Measurements from ENCODE around the gene NOS2. TPM values are rescaled to one million over a fixed set of nuclear protein-coding genes. Genes with fewer than 3 reads are reported as not detected.
"Not testable (repeated sequence)": the region's sequence is repeated elsewhere in the genome, so short reads cannot be mapped to it uniquely, and the experiment has no call there.

The NOS2 gene
- total RNA-seq, 2 donors from 2014 or later: 29.7 to 34.5 TPM

DNA sequence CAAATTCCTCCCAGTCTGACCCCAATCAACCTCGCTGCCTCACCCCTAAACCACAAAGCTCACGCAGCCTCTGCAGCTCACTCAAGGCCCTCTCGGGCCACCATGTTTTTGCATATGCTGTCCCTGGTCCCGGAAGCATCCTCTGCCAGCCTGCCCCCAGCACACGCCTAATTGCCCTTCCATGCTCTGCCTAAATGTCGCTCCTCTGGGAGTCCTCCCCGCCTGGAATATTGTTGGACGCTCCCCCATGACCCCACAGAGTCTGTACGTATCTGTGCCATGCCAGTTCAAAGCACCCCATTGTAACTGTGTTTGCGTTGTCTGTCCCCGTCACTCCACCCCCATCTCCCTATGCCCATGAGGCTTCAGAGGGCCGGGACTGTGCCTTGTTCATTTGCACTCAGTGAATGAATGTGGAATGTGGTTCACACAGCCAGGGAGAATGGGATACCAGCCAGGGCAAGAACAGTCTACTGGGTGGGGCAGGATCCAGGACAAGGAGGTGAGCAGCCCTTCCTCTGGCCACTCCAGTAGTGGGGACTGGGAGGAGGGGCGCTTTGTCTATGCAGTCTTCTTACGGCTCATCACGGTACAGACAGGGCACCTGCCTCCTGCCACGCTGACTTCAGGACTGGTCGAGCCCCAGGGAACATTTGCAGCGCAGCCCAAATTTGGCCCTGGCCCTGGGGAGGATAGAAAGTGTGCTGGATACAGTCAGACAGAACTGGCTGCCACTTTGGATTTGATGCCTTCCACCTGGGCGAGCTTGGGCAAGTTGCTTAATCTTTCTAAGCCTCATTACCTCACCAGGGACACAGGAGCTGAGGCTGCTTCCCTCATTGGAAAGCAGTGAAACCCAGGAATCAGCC lies 48.5 kb downstream of the NOS2 start:
- no peak for DNase-seq
- Histone ChIP-seq H3K4me3 (no peak overlapping the region), H3K4me1 (no peaks in the 10 kb centered on the region), H3K9ac (ENCODE audit: low read depth in 2 of 2, low read length in 2 of 2) (no peak overlapping the region), H3K27me3 (no peaks in the 10 kb centered on the region), H3K9me3 (no peaks in the 10 kb centered on the region), H3K36me3 (no peaks in the 10 kb centered on the region), H3K27ac (no peak overlapping the region)
- intact Hi-C loops (cut with DNase I): no loop called here
- TF ChIP-seq, protein P1, sequence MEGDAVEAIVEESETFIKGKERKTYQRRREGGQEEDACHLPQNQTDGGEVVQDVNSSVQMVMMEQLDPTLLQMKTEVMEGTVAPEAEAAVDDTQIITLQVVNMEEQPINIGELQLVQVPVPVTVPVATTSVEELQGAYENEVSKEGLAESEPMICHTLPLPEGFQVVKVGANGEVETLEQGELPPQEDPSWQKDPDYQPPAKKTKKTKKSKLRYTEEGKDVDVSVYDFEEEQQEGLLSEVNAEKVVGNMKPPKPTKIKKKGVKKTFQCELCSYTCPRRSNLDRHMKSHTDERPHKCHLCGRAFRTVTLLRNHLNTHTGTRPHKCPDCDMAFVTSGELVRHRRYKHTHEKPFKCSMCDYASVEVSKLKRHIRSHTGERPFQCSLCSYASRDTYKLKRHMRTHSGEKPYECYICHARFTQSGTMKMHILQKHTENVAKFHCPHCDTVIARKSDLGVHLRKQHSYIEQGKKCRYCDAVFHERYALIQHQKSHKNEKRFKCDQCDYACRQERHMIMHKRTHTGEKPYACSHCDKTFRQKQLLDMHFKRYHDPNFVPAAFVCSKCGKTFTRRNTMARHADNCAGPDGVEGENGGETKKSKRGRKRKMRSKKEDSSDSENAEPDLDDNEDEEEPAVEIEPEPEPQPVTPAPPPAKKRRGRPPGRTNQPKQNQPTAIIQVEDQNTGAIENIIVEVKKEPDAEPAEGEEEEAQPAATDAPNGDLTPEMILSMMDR (IDR thresholded peaks at IDR 0.05): no peak

DNA sequence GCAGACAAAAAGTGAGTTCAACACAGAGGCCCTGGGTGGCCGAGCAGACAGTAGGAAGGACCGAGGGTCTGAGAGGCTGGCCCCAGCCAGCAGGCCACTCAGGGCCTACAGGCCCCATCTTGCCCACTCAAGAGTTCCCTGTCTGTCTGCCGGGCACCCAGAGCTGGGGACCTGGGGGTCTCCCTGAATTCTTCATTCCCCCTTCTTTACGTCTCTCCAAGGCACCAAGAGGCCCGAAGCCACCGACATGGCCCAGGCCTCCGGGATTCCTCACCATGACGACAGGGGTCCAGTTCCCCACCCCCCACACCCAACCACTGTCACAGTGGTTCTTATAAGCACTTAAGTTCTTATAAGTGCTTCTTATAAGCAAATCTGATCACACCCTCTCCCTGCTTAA lies 49.2 kb downstream of the NOS2 start:
- no peak for DNase-seq

DNA sequence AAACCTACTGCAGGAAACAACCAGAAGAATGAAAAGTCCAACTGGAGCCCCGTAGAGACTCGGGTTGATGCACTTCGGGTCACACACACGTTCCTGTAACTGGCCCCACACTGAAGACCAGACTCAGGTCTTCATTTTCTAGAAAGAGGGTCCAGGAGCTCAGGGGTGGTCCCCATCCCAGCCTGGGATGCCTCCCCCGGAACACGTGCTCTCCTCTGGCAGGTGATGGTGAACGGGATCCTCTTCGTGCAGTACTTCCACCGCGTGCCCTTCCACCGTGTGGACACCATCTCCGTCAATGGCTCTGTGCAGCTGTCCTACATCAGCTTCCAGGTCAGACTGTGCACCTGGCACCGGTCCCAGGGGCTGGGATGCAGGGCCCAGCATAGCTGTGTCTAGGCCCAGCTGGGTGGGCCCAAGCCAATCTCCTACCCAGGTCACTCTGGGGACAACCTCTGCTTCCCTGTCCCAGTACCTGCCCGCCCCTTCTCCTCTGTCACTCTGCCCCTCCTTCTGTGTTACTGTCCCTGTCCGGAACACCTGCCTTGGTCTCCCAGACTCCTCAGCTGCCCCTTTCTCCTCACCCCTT lies 50.7 kb downstream of the NOS2 start:
- DNase-seq: not testable (repeated sequence)

More for the DNA sequence above, 49.2 kb downstream of the NOS2 start:
- no peaks in the 10 kb centered on the region for H3K36me3 ChIP-seq
- TF ChIP-seq, protein P1 (IDR thresholded peaks at IDR 0.05): no peak
- H3K27ac ChIP-seq: no peak overlapping the region
- intact Hi-C loops (cut with DNase I): no loop called here
- no peak overlapping the region for H3K4me3 ChIP-seq
- H3K9ac ChIP-seq (ENCODE audit: low read depth in 2 of 2, low read length in 2 of 2): no peak overlapping the region
- no peaks in the 10 kb centered on the region for H3K9me3 ChIP-seq
- H3K4me1 ChIP-seq: no peaks in the 10 kb centered on the region
- no peaks in the 10 kb centered on the region for H3K27me3 ChIP-seq

DNA sequence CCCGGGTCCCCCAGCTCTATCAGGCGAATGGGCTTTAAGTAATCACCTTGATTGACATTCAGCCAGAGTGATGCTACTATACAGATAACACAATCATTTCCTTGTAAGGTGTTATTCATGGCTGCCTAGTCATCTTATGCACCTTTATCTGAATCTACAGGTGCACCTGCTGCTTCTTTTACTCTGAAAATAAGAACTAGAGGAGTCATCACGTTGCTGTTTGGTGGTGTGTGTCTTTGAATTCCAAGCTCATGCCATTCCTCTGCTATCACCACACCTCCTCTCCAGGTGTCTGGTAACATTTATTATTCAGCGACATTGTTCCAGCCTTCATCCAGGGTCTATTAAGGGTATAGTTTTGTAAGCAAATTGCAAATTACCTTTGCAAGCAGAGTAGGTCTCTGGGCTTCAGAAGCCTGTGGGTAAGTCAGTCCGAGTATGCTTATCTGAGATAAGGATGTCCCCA lies 51.9 kb downstream of the NOS2 start:
- intact Hi-C loops (cut with DNase I): no loop called here
- Histone ChIP-seq H3K36me3 (no peaks in the 10 kb centered on the region), H3K9me3 (no peaks in the 10 kb centered on the region), H3K27me3 (no peaks in the 10 kb centered on the region), H3K9ac (ENCODE audit: low read depth in 2 of 2, low read length in 2 of 2) (no peak overlapping the region), H3K4me1 (no peaks in the 10 kb centered on the region), H3K27ac (no peak overlapping the region), H3K4me3 (no peak overlapping the region)
- DNase-seq: no peak
- TF ChIP-seq, protein P1 (IDR thresholded peaks at IDR 0.05): no peak

More for the DNA sequence above, 50.7 kb downstream of the NOS2 start:
- H3K4me1 ChIP-seq; H3K36me3 ChIP-seq; intact Hi-C loops (cut with DNase I); H3K9ac ChIP-seq (ENCODE audit: low read depth in 2 of 2, low read length in 2 of 2); H3K27me3 ChIP-seq; H3K4me3 ChIP-seq; H3K27ac ChIP-seq; H3K9me3 ChIP-seq: not testable (repeated sequence)

DNA sequence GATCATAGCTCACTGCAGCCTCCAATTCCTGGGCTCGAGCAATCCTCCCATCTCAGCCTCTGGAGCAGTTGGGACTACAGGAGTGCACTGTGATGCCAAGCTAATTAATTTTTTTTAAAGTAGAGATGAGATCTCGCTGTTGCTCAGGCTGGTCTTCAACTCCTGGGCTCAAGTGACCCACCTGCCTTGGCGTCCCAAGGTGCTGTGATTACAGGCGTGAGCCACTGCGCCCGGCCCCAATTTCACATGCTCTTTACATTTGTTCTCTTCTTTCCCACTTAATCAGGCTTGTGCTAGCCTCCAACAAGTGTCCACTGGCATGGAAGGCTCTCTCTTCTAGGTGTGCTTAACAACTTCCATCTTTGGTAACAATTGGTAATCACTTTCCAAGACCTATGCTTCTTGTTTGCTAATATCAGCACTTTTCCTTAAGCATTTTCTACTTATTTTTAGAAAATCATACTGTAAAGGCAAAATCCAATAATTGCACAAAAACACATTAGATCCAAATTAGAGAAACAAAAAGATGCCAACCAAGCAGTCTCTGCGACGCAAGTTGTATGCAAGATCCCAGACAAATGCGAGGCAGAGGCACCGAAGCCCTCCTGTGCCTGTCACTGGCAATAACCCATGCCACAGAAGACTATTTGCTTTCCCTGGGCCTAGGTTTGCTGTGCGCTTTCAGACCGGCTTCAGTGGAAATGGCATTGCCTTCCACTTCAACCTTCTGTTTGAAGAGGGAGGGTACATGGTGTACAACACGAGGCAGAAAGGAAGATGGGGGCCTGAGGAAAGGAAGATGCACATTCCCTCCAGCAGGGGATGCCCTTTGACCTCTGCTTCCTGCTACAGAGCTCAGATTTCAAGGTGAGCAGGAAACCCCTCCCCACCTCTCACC lies 52.6 kb downstream of the NOS2 start:
- intact Hi-C loops (cut with DNase I): no loop called here
- Histone ChIP-seq H3K4me3 (no peak overlapping the region), H3K36me3 (no peaks in the 10 kb centered on the region), H3K4me1 (no peaks in the 10 kb centered on the region), H3K9ac (ENCODE audit: low read depth in 2 of 2, low read length in 2 of 2) (no peak overlapping the region), H3K9me3 (no peaks in the 10 kb centered on the region), H3K27me3 (no peaks in the 10 kb centered on the region), H3K27ac (no peak overlapping the region)
- peak; percentile 12 for DNase-seq
- TF ChIP-seq, protein P1 (IDR thresholded peaks at IDR 0.05): no peak
